HCT116 (cell line): ENCODE results near the gene ARRDC1. TPM values are rescaled to one million over a fixed set of nuclear protein-coding genes. Genes with fewer than 3 reads are reported as not detected.

Experiments
- ATAC-seq: fragments of 200-7000 bp; cut with Tn5 transposase; 2 replicates; pipeline ENCODE4 v1.9.1; 2020; ENCODE audit warnings: mild to moderate bottlenecking, moderate library complexity
- BruUV-seq: library from RNA; stranded (reverse); fragments of 400-500 nt; replicated peaks from 2 replicates; lab custom pipeline; 2021; lab: Mats Ljungman, UMichigan
- CTCF ChIA-PET: fragments of 300-600 bp; sonication (Branson Sonifier 250); formaldehyde crosslinking; loops from one replicate; lab custom pipeline; 2021; ENCODE audit warnings: antibody characterized with exemption; lab: Charles Lee
- POLR2A ChIA-PET: fragments of 300-600, 350-600 bp; sonication (Branson Sonifier 250); formaldehyde crosslinking; loops from one replicate; lab custom pipeline; 2021; ENCODE audit warnings: antibody characterized with exemption; lab: Charles Lee
- RAD21 ChIA-PET, 2 experiments: fragments of 300-600 bp; sonication (Branson Sonifier 250); formaldehyde crosslinking; loops; one replicate each; lab custom pipeline; 2023; ENCODE audit warnings: low total read pairs in 2 of 2; ENCODE audit not compliant: uncharacterized antibody in 2 of 2, unreplicated experiment in 2 of 2, low non-redundant PET in 1 of 2; lab: Charles Lee
- DNase-seq: peaks from one replicate; pipeline ENCODE4 v3.0.0-alpha.2; 2010; ENCODE audit warnings: low read depth, low spot score
- H2AFZ ChIP-seq: fragments of 200-600 bp; shearing (Covaris generic), sonication (generic); 2 replicates; pipeline ENCODE4 v1.6.1; 2017; ENCODE audit warnings: low read depth, mixed run types, mixed read lengths, antibody characterized with exemption, low read length; ENCODE audit not compliant: poor library complexity, severe bottlenecking
- H3K27ac ChIP-seq: 2 replicates; pipeline ENCODE4 v1.5.1; 2012; ENCODE audit warnings: low read depth, low read length
- H3K27me3 ChIP-seq: fragments of 200-600 bp; sonication (generic); 2 replicates; pipeline ENCODE4 v1.6.1; 2016; ENCODE audit warnings: mixed run types, low read length, mixed read lengths; ENCODE audit not compliant: insufficient read depth
- H3K36me3 ChIP-seq, 2 experiments: fragments of 200-500 bp in 1 of 2; fragments of 200-600 bp in 1 of 2; sonication (Bioruptor generic) in 1 of 2; sonication (generic) in 1 of 2; 2 replicates each; pipeline versions ENCODE4 v1.5.1 to v1.6.1; 2014 to 2016; ENCODE audit warnings: low read length in 2 of 2, inconsistent platforms in 1 of 2, mixed read lengths in 1 of 2, mixed run types in 1 of 2; ENCODE audit not compliant: insufficient read depth in 2 of 2, control insufficient read depth in 1 of 2
- H3K4me1 ChIP-seq, 2 experiments: fragments of 200-600 bp in 1 of 2; sonication (generic) in 1 of 2; 2 replicates each; pipeline versions ENCODE4 v1.5.1 to v1.6.1; 2012 to 2017; ENCODE audit warnings: low read length in 2 of 2, inconsistent platforms in 1 of 2, mild to moderate bottlenecking in 1 of 2, mixed read lengths in 1 of 2, mixed run types in 1 of 2, moderate library complexity in 1 of 2; ENCODE audit not compliant: insufficient read depth in 2 of 2, control insufficient read depth in 1 of 2
- H3K4me2 ChIP-seq: fragments of 200-600 bp; sonication (generic); 2 replicates; pipeline ENCODE4 v1.6.1; 2017; ENCODE audit warnings: mixed run types, low read length, mixed read lengths
- H3K4me3 ChIP-seq, 2 experiments: fragments of 200-600 bp in 1 of 2; sonication (generic) in 1 of 2; replicated peaks in 1 of 2; 2 replicates each; pipeline ENCODE4 v1.5.1; 2011 to 2016; ENCODE audit warnings: low read length in 2 of 2, control low read depth in 1 of 2, low read depth in 1 of 2, mild to moderate bottlenecking in 1 of 2, mixed read lengths in 1 of 2, mixed run types in 1 of 2
- H3K79me2 ChIP-seq: fragments of 200-600 bp; sonication (generic); 2 replicates; pipeline ENCODE4 v1.6.1; 2017; ENCODE audit warnings: mild to moderate bottlenecking, mixed run types, low read length, moderate library complexity, mixed read lengths; ENCODE audit not compliant: insufficient read depth
- H3K9ac ChIP-seq: fragments of 200-600 bp; sonication (generic); 2 replicates; pipeline ENCODE4 v1.6.1; 2016; ENCODE audit warnings: low read length, mixed read lengths
- H3K9me2 ChIP-seq: fragments of 200-600 bp; sonication (generic), shearing (Covaris generic); 2 replicates; pipeline ENCODE4 v1.6.1; 2017; ENCODE audit warnings: mixed run types, mild to moderate bottlenecking, moderate library complexity; ENCODE audit not compliant: insufficient read depth
- H3K9me3 ChIP-seq, 2 experiments: fragments of 200-500 bp in 1 of 2; fragments of 200-600 bp in 1 of 2; sonication (Bioruptor generic) in 1 of 2; sonication (generic) in 1 of 2; 2 replicates each; pipeline ENCODE4 v1.6.1; 2014 to 2017; ENCODE audit warnings: low read length in 2 of 2, mixed read lengths in 2 of 2, inconsistent platforms in 1 of 2, low read depth in 1 of 2, mild to moderate bottlenecking in 1 of 2, mixed run types in 1 of 2, moderate library complexity in 1 of 2; ENCODE audit not compliant: control insufficient read depth in 1 of 2, insufficient read depth in 1 of 2
- H4K20me1 ChIP-seq: fragments of 200-600 bp; sonication (generic), shearing (Covaris generic); 2 replicates; pipeline ENCODE4 v1.6.1; 2017; ENCODE audit warnings: mixed run types, mild to moderate bottlenecking, moderate library complexity; ENCODE audit not compliant: insufficient read depth
- ATF3 ChIP-seq: IDR thresholded peaks from 2 replicates; pipeline ENCODE4 v1.6.1; 2012
- CBX3 ChIP-seq: IDR thresholded peaks from 2 replicates; pipeline ENCODE4 v1.6.1; 2012; ENCODE audit warnings: low read depth
- EZH2 ChIP-seq: fragments of 200-600 bp; sonication (generic); IDR thresholded peaks from 2 replicates; pipeline ENCODE4 v1.6.1; 2017; ENCODE audit warnings: antibody characterized with exemption, mixed run types
- EZH2phosphoT487 ChIP-seq: fragments of 200-600 bp; IDR thresholded peaks from 2 replicates; pipeline ENCODE4 v1.6.1; 2018; ENCODE audit warnings: antibody characterized with exemption, borderline replicate concordance
- FOSL1 ChIP-seq: IDR thresholded peaks from 2 replicates; pipeline ENCODE4 v1.6.1; 2012; ENCODE audit warnings: low read depth
- JUND ChIP-seq: IDR thresholded peaks from 2 replicates; pipeline ENCODE4 v1.6.1; 2012
- REST ChIP-seq: IDR thresholded peaks from 2 replicates; pipeline ENCODE4 v1.6.1; 2012; ENCODE audit warnings: low read depth
- SIN3A ChIP-seq: IDR thresholded peaks from 2 replicates; pipeline ENCODE4 v1.6.1; 2012; ENCODE audit warnings: low read depth
- SP1 ChIP-seq: IDR thresholded peaks from 2 replicates; pipeline ENCODE4 v1.6.1; 2012; ENCODE audit warnings: low read depth
- ZBTB33 ChIP-seq: IDR thresholded peaks from 2 replicates; pipeline ENCODE4 v1.6.1; 2011; ENCODE audit warnings: mild to moderate bottlenecking, low read length, moderate library complexity; ENCODE audit not compliant: insufficient replicate concordance; ENCODE audit errors: extremely low read depth
- ZNF274 ChIP-seq: fragments of 200-500 bp; sonication (Bioruptor generic); IDR thresholded peaks from 2 replicates; pipeline ENCODE4 v1.6.1; 2014; ENCODE audit warnings: mild to moderate bottlenecking, low read depth, low read length, inconsistent platforms
- intact Hi-C: fragments of 100-400 bp; cut with micrococcal nuclease; formaldehyde crosslinking; loops from 2 replicates; pipeline ENCODE4 v1.10.0; 2022
- total RNA-seq: library from RNA; stranded (reverse); gene quantifications from one replicate; pipeline ENCODE4 v1.2.1, GENCODE V29; 2021; ENCODE audit not compliant: unreplicated experiment

The ARRDC1 gene
- total RNA-seq, 1 experiment from 2014 or later = 82.8 TPM

- TF ChIP-seq REST (no peak), EZH2phosphoT487 (no peak), ZNF274 (no peak), ATF3 (no peak)
These were observed 16.6 kb upstream of the ARRDC1 start (continued) for GRCh38 chr9:137588891-137589290.

GRCh38 chr9:137589441-137590122, 15.9 kb upstream of the ARRDC1 start:
- no peak for TF ChIP-seq FOSL1
- no peak for TF ChIP-seq CBX3
- TF ChIP-seq EZH2 = no peak
- TF ChIP-seq EZH2phosphoT487 = no peak
- no peak for TF ChIP-seq SIN3A
- TF ChIP-seq JUND = no peak
- no peak for TF ChIP-seq ZBTB33
- TF ChIP-seq ATF3 = no peak
- TF ChIP-seq SP1 = no peak
- Histone ChIP-seq H3K9me2 (no peaks in the 10 kb centered on the region), H3K4me2 (peak overlapping the region; percentile 83), H3K79me2 (peaks cover 52% of the 10 kb centered on the region), H3K9me3 (no peaks in the 10 kb centered on the region), H3K36me3 (peaks cover 27 to 38% of the 10 kb centered on the region in 2 experiments; a peak in 3 of 4 replicates), H4K20me1 (no peaks in the 10 kb centered on the region), H3K4me3 (peak overlapping the region; percentile 80 to 91), H3K9ac (peak overlapping the region; percentile 94), H3K4me1 (peaks cover 11 to 20% of the 10 kb centered on the region in 2 experiments; a peak in 2 of 4 replicates), H2AFZ (no peak overlapping the region), H3K27ac (peak overlapping the region; percentile 75; the same call in 1 of the 2 replicates), H3K27me3 (no peaks in the 10 kb centered on the region)
- CTCF ChIA-PET = interaction anchor here (2.0 kb wide), 1 partner anchor 10 kb away, joined by 11 read pairs; the partner anchor contains the start of gene DPH7
- RAD21 ChIA-PET = no interaction called here
- intact Hi-C loops = no loop called here
- POLR2A ChIA-PET = no interaction called here
- BruUV-seq = no TSS peak
- ATAC-seq = peak; percentile 9
- no peak for DNase-seq
